Measurements from ENCODE around the gene SLAIN2.

SLAIN2 gene

GRCh38 chr4:48334900-48335384 lies 6.4 kb upstream of the SLAIN2 start:
- DNase-seq (ENCODE audit: low read depth), result no peak

- DNase-seq (ENCODE audit: low read depth), result no peak
Observed at GRCh38 chr4:48336146-48336870, 5.0 kb upstream of the SLAIN2 start.

- DNase-seq (ENCODE audit: low read depth), result no peak
Observed at GRCh38 chr4:48337731-48338130, 3.6 kb upstream of the SLAIN2 start.

GRCh38 chr4:48339642-48340041 lies 1.7 kb upstream of the SLAIN2 start:
- no peak for DNase-seq (ENCODE audit: low read depth)

GRCh38 chr4:48340276-48340964 lies 909 bp upstream of the SLAIN2 start:
- no peak for DNase-seq (ENCODE audit: low read depth)

GRCh38 chr4:48341776-48342605 lies 662 bp downstream of the SLAIN2 start:
- peak; percentile 39 for DNase-seq (ENCODE audit: low read depth)

- peak; percentile 9 for DNase-seq (ENCODE audit: low read depth)
Observed at GRCh38 chr4:48342606-48342880, 1.2 kb downstream of the SLAIN2 start.

GRCh38 chr4:48343035-48343434 lies 1.7 kb downstream of the SLAIN2 start:
- DNase-seq (ENCODE audit: low read depth), result no peak

GRCh38 chr4:48343551-48343950 lies 2.2 kb downstream of the SLAIN2 start:
- no peak for DNase-seq (ENCODE audit: low read depth)

GRCh38 chr4:48345542-48345941 lies 4.2 kb downstream of the SLAIN2 start:
- no peak for DNase-seq (ENCODE audit: low read depth)

GRCh38 chr4:48346594-48346993 lies 5.3 kb downstream of the SLAIN2 start:
- DNase-seq (ENCODE audit: low read depth), result no peak

- no peak for DNase-seq (ENCODE audit: low read depth)
Observed at GRCh38 chr4:48347282-48347921, 6.1 kb downstream of the SLAIN2 start.

- no peak for DNase-seq (ENCODE audit: low read depth)
Observed at GRCh38 chr4:48350871-48351270, 9.5 kb downstream of the SLAIN2 start.

GRCh38 chr4:48352793-48353192 lies 11.5 kb downstream of the SLAIN2 start:
- DNase-seq (ENCODE audit: low read depth), result no peak

GRCh38 chr4:48356355-48356754 lies 15.0 kb downstream of the SLAIN2 start:
- DNase-seq (ENCODE audit: low read depth), result no peak

- no peak for DNase-seq (ENCODE audit: low read depth)
Observed at GRCh38 chr4:48360285-48361011, 19.1 kb downstream of the SLAIN2 start.

- DNase-seq (ENCODE audit: low read depth), result no peak
Observed at GRCh38 chr4:48361012-48361400, 19.7 kb downstream of the SLAIN2 start.

- DNase-seq (ENCODE audit: low read depth), result no peak
Observed at GRCh38 chr4:48366611-48367010, 25.3 kb downstream of the SLAIN2 start.

GRCh38 chr4:48367016-48367415 lies 25.7 kb downstream of the SLAIN2 start:
- no peak for DNase-seq (ENCODE audit: low read depth)

GRCh38 chr4:48368389-48368788 lies 27.1 kb downstream of the SLAIN2 start:
- DNase-seq (ENCODE audit: low read depth), result no peak

GRCh38 chr4:48369248-48369647 lies 27.9 kb downstream of the SLAIN2 start:
- DNase-seq (ENCODE audit: low read depth), result no peak

GRCh38 chr4:48369771-48370170 lies 28.4 kb downstream of the SLAIN2 start:
- DNase-seq (ENCODE audit: low read depth), result no peak

Measured in stimulated activated CD8-positive, alpha-beta memory T cell treated with anti-CD3 and anti-CD28 coated beads, Interleukin-4, amount 100 ng/mL, for 24 hours (primary cell).